ENCODE data around the gene LXN.

Gene LXN

GRCh38 chr3:158709666-158710083, 37.2 kb upstream of the LXN start:
- WGBS (ENCODE audit: extremely low coverage, insufficient coverage, insufficient read length), result no CpG with 5 or more reads among the region's 4 CpGs
- Histone ChIP-seq H2AFZ (ENCODE audit: insufficient read depth, low read length, poor library complexity) (no peak overlapping the region), H3K4me2 (ENCODE audit: low read length) (no peak overlapping the region), H4K91ac (ENCODE audit: low read depth, low read length) (no peak overlapping the region), H4K12ac (ENCODE audit: low read depth, low read length) (no peak overlapping the region), H3K36me3 (ENCODE audit: control insufficient read depth in 1 of 2, insufficient read depth in 2 of 2, low read length in 2 of 2) (peaks cover 0 to 3% of the 10 kb centered on the region in 2 experiments), H3K9ac (ENCODE audit: low read length) (no peak overlapping the region), H3K4me1 (ENCODE audit: control insufficient read depth in 1 of 2, insufficient read depth in 2 of 2, low read length in 2 of 2) (peaks cover 0 to 5% of the 10 kb centered on the region in 2 experiments), H2BK12ac (ENCODE audit: low read length) (no peak overlapping the region), H3K23ac (ENCODE audit: low read length) (no peak overlapping the region), H3K4ac (ENCODE audit: low read depth, low read length) (no peak overlapping the region), H3K27me3 (ENCODE audit: insufficient read depth, low read length) (no peaks in the 10 kb centered on the region), H4K8ac (ENCODE audit: low read depth, low read length) (no peak overlapping the region), H2AK5ac (ENCODE audit: low read length) (no peak overlapping the region), H3K79me2 (ENCODE audit: control insufficient read depth, insufficient read depth, low read length, poor library complexity) (no peaks in the 10 kb centered on the region), H3K9me3 (ENCODE audit: insufficient read depth, low read depth, low read length) (no peaks in the 10 kb centered on the region), H3K79me1 (ENCODE audit: low read length) (no peaks in the 10 kb centered on the region), H2BK5ac (ENCODE audit: low read depth, low read length, poor library complexity) (no peak overlapping the region), H3K14ac (ENCODE audit: low read length) (no peak overlapping the region), H3K27ac (ENCODE audit: low read depth, low read length) (no peak overlapping the region), H3K18ac (ENCODE audit: low read length) (no peak overlapping the region), H3K4me3 (ENCODE audit: low read depth, low read length) (no peak overlapping the region), H2BK120ac (ENCODE audit: insufficient read depth, low read length, poor library complexity) (no peak overlapping the region)
- peak; percentile 36 to 66 for DNase-seq

DNA sequence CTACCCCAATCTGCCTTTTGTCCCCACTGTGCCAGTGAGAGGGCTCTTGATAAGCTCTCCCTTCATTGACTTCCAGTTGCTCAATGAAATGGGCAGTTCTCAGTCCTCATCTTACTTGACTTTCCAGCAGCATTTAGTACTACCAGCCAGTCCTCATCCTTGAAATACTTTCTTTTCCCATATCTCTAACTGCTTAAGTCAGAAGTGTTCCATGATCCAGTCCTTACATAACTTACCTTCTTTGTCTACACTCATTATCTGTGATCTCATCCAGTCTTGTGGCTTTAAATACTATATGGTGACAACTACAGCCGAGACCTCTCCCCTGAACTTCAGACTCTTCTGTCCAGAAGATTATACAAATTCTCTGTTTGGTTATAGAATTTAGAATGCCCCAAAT, 31.1 kb upstream of the LXN start:
- no peak overlapping the region for H3K4ac ChIP-seq (ENCODE audit: low read depth, low read length)
- H2BK120ac ChIP-seq (ENCODE audit: insufficient read depth, low read length, poor library complexity), result no peak overlapping the region
- H3K79me1 ChIP-seq (ENCODE audit: low read length), result no peaks in the 10 kb centered on the region
- H2BK5ac ChIP-seq (ENCODE audit: low read depth, low read length, poor library complexity), result no peak overlapping the region
- no peaks in the 10 kb centered on the region for H3K9me3 ChIP-seq (ENCODE audit: insufficient read depth, low read depth, low read length)
- H3K14ac ChIP-seq (ENCODE audit: low read length), result no peak overlapping the region
- H4K12ac ChIP-seq (ENCODE audit: low read depth, low read length), result no peak overlapping the region
- H2BK12ac ChIP-seq (ENCODE audit: low read length), result no peak overlapping the region
- no peak overlapping the region for H3K9ac ChIP-seq (ENCODE audit: low read length)
- no peak overlapping the region for H4K91ac ChIP-seq (ENCODE audit: low read depth, low read length)
- H2AK5ac ChIP-seq (ENCODE audit: low read length), result no peak overlapping the region
- no peak overlapping the region for H3K27ac ChIP-seq (ENCODE audit: low read depth, low read length)
- WGBS (ENCODE audit: extremely low coverage, insufficient coverage, insufficient read length), result no CpG with 5 or more reads among the region's 1 CpG
- H3K23ac ChIP-seq (ENCODE audit: low read length), result no peak overlapping the region
- peak in 1 of 2 donors; percentile 72 for DNase-seq
- H3K27me3 ChIP-seq (ENCODE audit: insufficient read depth, low read length), result no peaks in the 10 kb centered on the region
- H3K4me3 ChIP-seq (ENCODE audit: low read depth, low read length), result no peak overlapping the region
- no peak overlapping the region for H4K8ac ChIP-seq (ENCODE audit: low read depth, low read length)
- no peaks in the 10 kb centered on the region for H3K79me2 ChIP-seq (ENCODE audit: control insufficient read depth, insufficient read depth, low read length, poor library complexity)
- no peak overlapping the region for H3K4me2 ChIP-seq (ENCODE audit: low read length)
- H3K18ac ChIP-seq (ENCODE audit: low read length), result no peak overlapping the region
- no peak overlapping the region for H2AFZ ChIP-seq (ENCODE audit: insufficient read depth, low read length, poor library complexity)
- no peaks in the 10 kb centered on the region for H3K4me1 ChIP-seq (ENCODE audit: control insufficient read depth in 1 of 2, insufficient read depth in 2 of 2, low read length in 2 of 2)
- no peaks in the 10 kb centered on the region for H3K36me3 ChIP-seq (ENCODE audit: control insufficient read depth in 1 of 2, insufficient read depth in 2 of 2, low read length in 2 of 2)

DNA sequence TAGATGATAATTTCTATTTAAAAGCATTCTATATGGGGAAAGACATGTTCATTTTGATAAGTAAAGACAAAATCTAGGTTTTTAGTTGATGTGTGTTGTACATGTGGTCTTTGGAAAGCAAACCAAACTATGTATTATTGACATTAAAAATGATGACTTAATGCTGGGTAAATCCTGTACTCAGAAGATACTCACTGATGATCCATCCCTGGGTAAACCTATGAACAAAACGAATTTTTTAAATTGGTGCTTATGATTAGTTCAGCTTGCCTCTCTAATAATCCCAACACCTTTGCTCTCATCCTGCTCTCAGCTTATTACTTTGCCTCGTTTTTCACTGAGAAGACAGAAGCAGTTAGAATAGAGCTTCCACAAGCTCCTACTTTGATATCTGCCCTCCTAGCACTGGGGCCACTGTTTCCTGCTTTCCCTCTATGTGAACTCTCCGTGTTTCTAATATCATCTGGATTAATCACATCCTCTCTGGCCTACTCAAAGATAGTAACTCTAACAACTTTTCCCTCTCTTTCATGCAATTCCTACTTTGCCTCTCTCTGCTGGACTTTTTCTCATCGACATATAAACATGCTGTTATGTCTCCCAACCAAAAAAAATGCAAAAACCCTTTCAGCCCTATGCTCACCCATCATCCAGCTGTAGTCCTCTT, 30.5 kb upstream of the LXN start:
- Histone ChIP-seq H3K79me1 (ENCODE audit: low read length) (no peaks in the 10 kb centered on the region), H3K18ac (ENCODE audit: low read length) (no peak overlapping the region), H2BK5ac (ENCODE audit: low read depth, low read length, poor library complexity) (no peak overlapping the region), H2BK120ac (ENCODE audit: insufficient read depth, low read length, poor library complexity) (no peak overlapping the region), H3K4ac (ENCODE audit: low read depth, low read length) (no peak overlapping the region), H3K4me1 (ENCODE audit: control insufficient read depth in 1 of 2, insufficient read depth in 2 of 2, low read length in 2 of 2) (no peaks in the 10 kb centered on the region), H4K8ac (ENCODE audit: low read depth, low read length) (no peak overlapping the region), H3K9me3 (ENCODE audit: insufficient read depth, low read depth, low read length) (no peaks in the 10 kb centered on the region), H3K79me2 (ENCODE audit: control insufficient read depth, insufficient read depth, low read length, poor library complexity) (no peaks in the 10 kb centered on the region), H3K4me3 (ENCODE audit: low read depth, low read length) (no peak overlapping the region), H2AFZ (ENCODE audit: insufficient read depth, low read length, poor library complexity) (no peak overlapping the region), H3K9ac (ENCODE audit: low read length) (no peak overlapping the region), H2AK5ac (ENCODE audit: low read length) (no peak overlapping the region), H3K4me2 (ENCODE audit: low read length) (no peak overlapping the region), H4K12ac (ENCODE audit: low read depth, low read length) (no peak overlapping the region), H3K27me3 (ENCODE audit: insufficient read depth, low read length) (no peaks in the 10 kb centered on the region), H2BK12ac (ENCODE audit: low read length) (no peak overlapping the region), H3K23ac (ENCODE audit: low read length) (no peak overlapping the region), H3K27ac (ENCODE audit: low read depth, low read length) (no peak overlapping the region), H3K14ac (ENCODE audit: low read length) (no peak overlapping the region), H3K36me3 (ENCODE audit: control insufficient read depth in 1 of 2, insufficient read depth in 2 of 2, low read length in 2 of 2) (no peaks in the 10 kb centered on the region), H4K91ac (ENCODE audit: low read depth, low read length) (no peak overlapping the region)
- WGBS (ENCODE audit: extremely low coverage, insufficient coverage, insufficient read length), result no CpG with 5 or more reads among the region's 4 CpGs
- no peak for DNase-seq

DNA sequence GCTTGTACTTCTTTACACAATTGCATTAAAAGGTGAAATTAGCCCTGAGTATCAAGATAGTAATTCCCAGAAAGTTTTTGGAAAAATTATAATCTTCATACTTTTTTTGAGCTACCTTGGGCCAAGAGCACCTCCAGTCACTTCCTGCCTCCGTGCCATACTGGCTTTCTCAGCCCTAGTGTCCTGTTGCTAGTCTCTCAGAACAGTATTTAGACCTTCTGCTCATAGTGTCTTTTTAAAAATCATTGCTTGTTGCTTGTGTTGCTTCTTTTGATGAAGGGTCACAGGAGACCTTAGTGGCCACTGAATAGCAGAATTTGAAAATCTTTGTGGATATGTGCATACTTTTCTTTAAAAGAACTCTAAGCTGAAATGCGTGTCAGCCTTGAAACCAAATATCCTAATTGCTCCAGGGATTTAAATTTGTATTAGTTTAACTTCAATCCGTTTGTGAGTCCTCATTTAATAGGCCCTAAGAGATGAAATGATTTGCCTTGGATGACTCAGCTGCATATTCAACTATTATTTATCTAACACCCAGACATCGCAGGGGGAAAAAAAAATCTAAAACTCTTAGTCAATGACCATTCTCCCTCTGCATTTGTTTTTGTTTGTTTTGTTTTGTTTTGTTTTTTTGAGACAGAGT, 29.1 kb upstream of the LXN start:
- H3K79me2 ChIP-seq (ENCODE audit: control insufficient read depth, insufficient read depth, low read length, poor library complexity), result no peaks in the 10 kb centered on the region
- H2BK120ac ChIP-seq (ENCODE audit: insufficient read depth, low read length, poor library complexity), result no peak overlapping the region
- H3K4me1 ChIP-seq (ENCODE audit: control insufficient read depth in 1 of 2, insufficient read depth in 2 of 2, low read length in 2 of 2), result no peaks in the 10 kb centered on the region
- no peak overlapping the region for H2AK5ac ChIP-seq (ENCODE audit: low read length)
- no peak overlapping the region for H3K4ac ChIP-seq (ENCODE audit: low read depth, low read length)
- no peak overlapping the region for H2BK12ac ChIP-seq (ENCODE audit: low read length)
- no peak overlapping the region for H4K8ac ChIP-seq (ENCODE audit: low read depth, low read length)
- no peak overlapping the region for H3K27ac ChIP-seq (ENCODE audit: low read depth, low read length)
- no peak overlapping the region for H2BK5ac ChIP-seq (ENCODE audit: low read depth, low read length, poor library complexity)
- H3K18ac ChIP-seq (ENCODE audit: low read length), result no peak overlapping the region
- H3K4me2 ChIP-seq (ENCODE audit: low read length), result no peak overlapping the region
- H3K27me3 ChIP-seq (ENCODE audit: insufficient read depth, low read length), result no peaks in the 10 kb centered on the region
- WGBS (ENCODE audit: extremely low coverage, insufficient coverage, insufficient read length), result no CpG with 5 or more reads among the region's 4 CpGs
- H3K14ac ChIP-seq (ENCODE audit: low read length), result no peak overlapping the region
- no peak overlapping the region for H3K9ac ChIP-seq (ENCODE audit: low read length)
- H3K9me3 ChIP-seq (ENCODE audit: insufficient read depth, low read depth, low read length), result no peaks in the 10 kb centered on the region
- H3K4me3 ChIP-seq (ENCODE audit: low read depth, low read length), result no peak overlapping the region
- no peak overlapping the region for H4K12ac ChIP-seq (ENCODE audit: low read depth, low read length)
- H3K79me1 ChIP-seq (ENCODE audit: low read length), result no peaks in the 10 kb centered on the region
- H3K23ac ChIP-seq (ENCODE audit: low read length), result no peak overlapping the region
- DNase-seq, result no peak
- H4K91ac ChIP-seq (ENCODE audit: low read depth, low read length), result no peak overlapping the region
- H3K36me3 ChIP-seq (ENCODE audit: control insufficient read depth in 1 of 2, insufficient read depth in 2 of 2, low read length in 2 of 2), result no peaks in the 10 kb centered on the region
- H2AFZ ChIP-seq (ENCODE audit: insufficient read depth, low read length, poor library complexity), result no peak overlapping the region

Data from trophoblast cell (in vitro differentiated cells and primary cell).